Endothelial cell of umbilical vein (primary cell): ENCODE results near the gene MED27. TPM values are rescaled to one million over a fixed set of nuclear protein-coding genes. Genes with fewer than 3 reads are reported as not detected.

Experiments
- BruUV-seq: library from RNA; stranded (reverse); fragments of 400-500 nt; replicated peaks from 2 replicates; lab custom pipeline; 2021; lab: Mats Ljungman, UMichigan
- CTCF ChIA-PET: fragments of 300-600, 350-600 bp; sonication (Branson Sonifier 250); formaldehyde crosslinking; loops from one replicate; lab custom pipeline; 2021; ENCODE audit warnings: antibody characterized with exemption, inconsistent platforms; lab: Charles Lee
- POLR2A ChIA-PET: fragments of 300-600, 350-600 bp; sonication (Branson Sonifier 250); formaldehyde crosslinking; loops from one replicate; lab custom pipeline; 2021; ENCODE audit warnings: antibody characterized with exemption, inconsistent platforms; lab: Charles Lee
- DNase-seq: peaks from one replicate; pipeline ENCODE4 v3.0.0-alpha.2; 2011; ENCODE audit warnings: low read depth, low spot score
- FAIRE-seq: peaks from 2 replicates; lab custom pipeline; 2011; peaks lifted over from hg19 to GRCh38; lab: Jason Lieb, UNC
- H2AFZ ChIP-seq: 2 replicates; pipeline ENCODE4 v1.6.0; 2012; ENCODE audit warnings: low read depth, low read length, control low read depth, inconsistent platforms
- H3K27ac ChIP-seq: 2 replicates; pipeline ENCODE4 v1.5.1; 2011; ENCODE audit warnings: low read depth, mild to moderate bottlenecking, control low read depth, low read length, moderate library complexity; ENCODE audit not compliant: insufficient read depth
- H3K27me3 ChIP-seq, 2 experiments: 2 replicates each; pipeline versions ENCODE4 v1.6.0 to v1.6.1; 2011; ENCODE audit warnings: low read length in 2 of 2, mixed read lengths in 1 of 2; ENCODE audit not compliant: control insufficient read depth in 2 of 2, insufficient read depth in 2 of 2
- H3K36me3 ChIP-seq, 2 experiments: 2 replicates in 1 of 2; 3 replicates in 1 of 2; pipeline ENCODE4 v1.5.1; 2011; ENCODE audit warnings: low read length in 2 of 2, mild to moderate bottlenecking in 1 of 2, moderate library complexity in 1 of 2; ENCODE audit not compliant: control insufficient read depth in 2 of 2, insufficient read depth in 2 of 2; ENCODE audit errors: extremely low read depth in 1 of 2
- H3K4me1 ChIP-seq: 3 replicates; pipeline ENCODE4 v1.5.1; 2011; ENCODE audit warnings: mild to moderate bottlenecking, low read length; ENCODE audit not compliant: control insufficient read depth, insufficient read depth; ENCODE audit errors: extremely low read depth
- H3K4me2 ChIP-seq: 2 replicates; pipeline ENCODE4 v1.6.1; 2011; ENCODE audit warnings: low read length, control low read depth, mixed read lengths; ENCODE audit not compliant: insufficient read depth
- H3K4me3 ChIP-seq, 3 experiments: fragments of 200-600 bp in 1 of 3; sonication (generic), shearing (Covaris generic) in 1 of 3; replicated peaks in 1 of 3; 2 replicates each; pipeline ENCODE4 v1.5.1; 2011 to 2016; ENCODE audit warnings: control low read depth in 3 of 3, low read length in 3 of 3, mild to moderate bottlenecking in 2 of 3, inconsistent platforms in 1 of 3, low read depth in 1 of 3, moderate library complexity in 1 of 3; ENCODE audit not compliant: insufficient read depth in 1 of 3
- H3K79me2 ChIP-seq: 2 replicates; pipeline ENCODE4 v1.6.0; 2012; ENCODE audit warnings: low read length, inconsistent platforms; ENCODE audit not compliant: control insufficient read depth, insufficient read depth
- H3K9ac ChIP-seq: replicated peaks from 2 replicates; pipeline ENCODE3; 2011; ENCODE audit warnings: low read length, control low read depth; ENCODE audit not compliant: insufficient read depth; ENCODE audit errors: extremely low read depth
- H3K9me1 ChIP-seq: replicated peaks from 3 replicates; pipeline ENCODE4 v1.6.0; 2011; ENCODE audit warnings: mild to moderate bottlenecking, low read length; ENCODE audit not compliant: control insufficient read depth, insufficient read depth; ENCODE audit errors: extremely low read depth
- H3K9me3 ChIP-seq: replicated peaks from 2 replicates; pipeline ENCODE4 v1.5.1; 2012; ENCODE audit warnings: low read length, inconsistent platforms; ENCODE audit not compliant: control insufficient read depth, insufficient read depth
- H4K20me1 ChIP-seq: replicated peaks from 2 replicates; pipeline ENCODE3; 2011; ENCODE audit warnings: mild to moderate bottlenecking, low read length; ENCODE audit not compliant: control insufficient read depth, insufficient read depth; ENCODE audit errors: extremely low read depth
- EZH2 ChIP-seq: IDR thresholded peaks from 2 replicates; pipeline ENCODE4 v1.6.1; 2012; ENCODE audit warnings: borderline replicate concordance, low read depth, mild to moderate bottlenecking, moderate library complexity, low read length, inconsistent platforms; ENCODE audit not compliant: severe bottlenecking
- FOS ChIP-seq: IDR thresholded peaks from 2 replicates; pipeline ENCODE4 v1.6.1; 2011; ENCODE audit warnings: mild to moderate bottlenecking, low read length, moderate library complexity, borderline replicate concordance; ENCODE audit not compliant: insufficient read depth
- GATA2 ChIP-seq: IDR thresholded peaks from 2 replicates; pipeline ENCODE4 v1.7.0; 2011; ENCODE audit warnings: low read depth, mild to moderate bottlenecking, moderate library complexity, mixed read lengths, low read length; ENCODE audit not compliant: insufficient read length, insufficient read depth
- JUN ChIP-seq: IDR thresholded peaks from 2 replicates; pipeline ENCODE4 v1.6.1; 2011; ENCODE audit warnings: borderline replicate concordance, low read depth; ENCODE audit not compliant: insufficient read length, insufficient read depth
- MYC ChIP-seq: IDR thresholded peaks from one replicate; pipeline ENCODE4 v1.6.1; 2011; ENCODE audit warnings: mild to moderate bottlenecking, low read depth, low read length
- POLR2A ChIP-seq: IDR thresholded peaks from 2 replicates; pipeline ENCODE4 v1.6.1; 2012; ENCODE audit warnings: low read depth, mild to moderate bottlenecking, control low read depth, low read length
- POLR2AphosphoS5 ChIP-seq: IDR thresholded peaks from 2 replicates; pipeline ENCODE4 v1.6.1; 2012; ENCODE audit warnings: low read depth, mild to moderate bottlenecking, control low read depth, low read length, moderate library complexity; ENCODE audit not compliant: insufficient read depth
- dilution Hi-C: fragments of 300-500 bp; cut with MboI; formaldehyde crosslinking; loops from one replicate; pipeline ENCODE4 v1.15.0; 2019; ENCODE audit warnings: low sequenced_read_pairs; ENCODE audit not compliant: extremely low pct_ligation_motif_present
- intact Hi-C: fragments of 100-400 bp; cut with micrococcal nuclease; formaldehyde crosslinking; loops from one replicate; pipeline ENCODE4 v1.10.0; 2022
- polyA plus RNA-seq, 4 experiments: library from polyadenylated mRNA; depleted of rRNA in 3 of 4; stranded (reverse) in 3 of 4; unstranded in 1 of 4; fragments of >200 nt; gene quantifications; 2 replicates each; pipeline versions ENCODE4 v1.2.1 to v1.2.3, GENCODE V29; 2011 to 2012; ENCODE audit warnings: missing spikeins in 1 of 4
- total RNA-seq: library from RNA; stranded (reverse); gene quantifications from 2 replicates; pipeline ENCODE4 v1.2.3, GENCODE V29; 2021
- TF ChIP-seq, protein P1 (sequence below): IDR thresholded peaks from 2 replicates; pipeline ENCODE4 v1.6.1; 2011; ENCODE audit not compliant: insufficient read depth, insufficient read length
- TF ChIP-seq, protein P2 (sequence below), 2 donors: IDR thresholded peaks; 1 replicate in 1 of 2; 2 replicates in 1 of 2; pipeline ENCODE4 v1.5.1; 2011; ENCODE audit warnings: low read length in 2 of 2, mild to moderate bottlenecking in 2 of 2, moderate library complexity in 2 of 2, control low read depth in 1 of 2, inconsistent platforms in 1 of 2, low read depth in 1 of 2; ENCODE audit not compliant: insufficient read depth in 1 of 2; ENCODE audit errors: extremely low read depth in 1 of 2

The MED27 gene
- total and polyA plus RNA-seq, 2 donors (not counting 3 experiments of a cell fraction or from before 2014, with no cell fraction given): 27.9 to 47.8 TPM

DNA sequence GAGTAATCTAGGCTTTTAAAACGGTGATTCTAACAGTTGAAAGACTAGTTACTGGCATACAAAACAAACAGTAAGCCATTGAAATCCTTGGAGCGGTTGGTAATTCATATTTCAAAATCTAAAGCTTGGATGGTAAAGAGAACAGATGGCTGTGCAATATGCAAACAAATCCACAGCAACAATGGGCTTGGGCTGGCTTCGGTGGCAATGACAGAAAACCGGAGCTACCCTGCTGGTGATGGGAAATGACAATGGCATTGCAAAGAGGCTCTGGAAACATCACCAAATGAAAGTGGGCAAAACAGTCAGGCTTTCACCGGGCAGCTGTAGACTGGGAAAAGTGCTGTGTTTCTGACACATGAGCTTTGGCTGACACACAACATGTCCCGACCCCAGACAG lies 42.2 kb downstream of the MED27 start:
- H3K4me1 ChIP-seq: peaks cover 6% of the 10 kb centered on the region
- no peak overlapping the region for H3K27ac ChIP-seq
- no peaks in the 10 kb centered on the region for H4K20me1 ChIP-seq
- intact Hi-C loops (no loop called here), dilution Hi-C loops (no loop called here)
- H3K36me3 ChIP-seq: no peaks in the 10 kb centered on the region
- FAIRE-seq (no peak), DNase-seq (no peak)
- no peak overlapping the region for H3K4me3 ChIP-seq
- no peak overlapping the region for H3K4me2 ChIP-seq
- ChIA-PET CTCF (interaction anchor here (1.7 kb wide), 1 partner anchor 10 kb away, joined by 8 read pairs; no protein-coding TSS in a partner anchor), POLR2A (no interaction called here)
- BruUV-seq: no TSS peak
- no peak overlapping the region for H2AFZ ChIP-seq
- H3K27me3 ChIP-seq: no peaks in the 10 kb centered on the region
- no peak for TF ChIP-seq EZH2
- no peak for TF ChIP-seq POLR2A
- no peak for TF ChIP-seq JUN
- TF ChIP-seq, protein P1, sequence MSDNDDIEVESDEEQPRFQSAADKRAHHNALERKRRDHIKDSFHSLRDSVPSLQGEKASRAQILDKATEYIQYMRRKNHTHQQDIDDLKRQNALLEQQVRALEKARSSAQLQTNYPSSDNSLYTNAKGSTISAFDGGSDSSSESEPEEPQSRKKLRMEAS: no peak
- no peak for TF ChIP-seq MYC
- TF ChIP-seq POLR2AphosphoS5: no peak
- TF ChIP-seq GATA2: no peak
- TF ChIP-seq, protein P2, sequence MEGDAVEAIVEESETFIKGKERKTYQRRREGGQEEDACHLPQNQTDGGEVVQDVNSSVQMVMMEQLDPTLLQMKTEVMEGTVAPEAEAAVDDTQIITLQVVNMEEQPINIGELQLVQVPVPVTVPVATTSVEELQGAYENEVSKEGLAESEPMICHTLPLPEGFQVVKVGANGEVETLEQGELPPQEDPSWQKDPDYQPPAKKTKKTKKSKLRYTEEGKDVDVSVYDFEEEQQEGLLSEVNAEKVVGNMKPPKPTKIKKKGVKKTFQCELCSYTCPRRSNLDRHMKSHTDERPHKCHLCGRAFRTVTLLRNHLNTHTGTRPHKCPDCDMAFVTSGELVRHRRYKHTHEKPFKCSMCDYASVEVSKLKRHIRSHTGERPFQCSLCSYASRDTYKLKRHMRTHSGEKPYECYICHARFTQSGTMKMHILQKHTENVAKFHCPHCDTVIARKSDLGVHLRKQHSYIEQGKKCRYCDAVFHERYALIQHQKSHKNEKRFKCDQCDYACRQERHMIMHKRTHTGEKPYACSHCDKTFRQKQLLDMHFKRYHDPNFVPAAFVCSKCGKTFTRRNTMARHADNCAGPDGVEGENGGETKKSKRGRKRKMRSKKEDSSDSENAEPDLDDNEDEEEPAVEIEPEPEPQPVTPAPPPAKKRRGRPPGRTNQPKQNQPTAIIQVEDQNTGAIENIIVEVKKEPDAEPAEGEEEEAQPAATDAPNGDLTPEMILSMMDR (IDR thresholded peaks at IDR 0.05; ENCODE audit: extremely low read depth in 1 of 2, insufficient read depth in 1 of 2, low read depth in 1 of 2, low read length in 2 of 2): no peak
- TF ChIP-seq FOS: no peak
- H3K9me1 ChIP-seq: no peaks in the 10 kb centered on the region
- no peak overlapping the region for H3K9ac ChIP-seq
- peaks cover 18% of the 10 kb centered on the region for H3K79me2 ChIP-seq
- H3K9me3 ChIP-seq: no peaks in the 10 kb centered on the region
